Adrenal gland (tissue), 12 donors: ENCODE results near the gene MAP3K20. TPM values are rescaled to one million over a fixed set of nuclear protein-coding genes. Genes with fewer than 3 reads are reported as not detected.

Experiments used
- DNase-seq, 7 donors: peaks; one replicate each; pipeline ENCODE4 v3.0.0-alpha.2; 2019 to 2020
- H3K27ac ChIP-seq, 5 donors: fragments of 200-600 bp; sonication (generic) in 4 of 5; 1 replicate in 3 of 5; 2 replicates in 2 of 5; pipeline versions ENCODE4 v1.5.1 to v1.8.0; 2016 to 2020; ENCODE audit warnings: mild to moderate bottlenecking in 1 of 5
- H3K27me3 ChIP-seq: fragments of 200-600 bp; 2 replicates; pipeline ENCODE4 v1.8.0; 2021
- H3K36me3 ChIP-seq, 2 donors: fragments of 200-600 bp; replicated peaks in 1 of 2; 1 replicate in 1 of 2; 2 replicates in 1 of 2; pipeline versions ENCODE4 v1.5.1 to v1.8.0; 2018 to 2022
- H3K4me1 ChIP-seq, 2 donors: fragments of 200-600 bp; replicated peaks in 1 of 2; 1 replicate in 1 of 2; 2 replicates in 1 of 2; pipeline versions ENCODE4 v1.5.1 to v1.8.0; 2018 to 2021
- H3K4me3 ChIP-seq, 4 donors: fragments of 200-600 bp; sonication (generic) in 3 of 4; one replicate each; pipeline ENCODE4 v1.5.1; 2016 to 2018
- H3K9me3 ChIP-seq, 3 donors: fragments of 200-600 bp; sonication (generic) in 1 of 3; replicated peaks in 1 of 3; 1 replicate in 2 of 3; 2 replicates in 1 of 3; pipeline versions ENCODE4 v1.5.1 to v1.8.0; 2016 to 2021
- POLR2A ChIP-seq, 2 donors: fragments of 450-650 bp; IDR thresholded peaks; one replicate each; pipeline ENCODE4 v1.6.1; 2017; ENCODE audit warnings: antibody characterized with exemption in 2 of 2, mild to moderate bottlenecking in 2 of 2, moderate library complexity in 1 of 2
- WGBS, 4 donors: extraction: QIAGEN DNeasy Blood & Tissue Kit in 2 of 4; methylation state at CpG; one replicate each; pipeline versions ENCODE4 v1.1.5 to v1.1.7; 2013 to 2017; 5-methylcytosine and 5-hydroxymethylcytosine counted together
- intact Hi-C, 2 donors: fragments of 100-400 bp; cut with DNase I; formaldehyde crosslinking; loops; one replicate each; pipeline versions ENCODE4 v1.14.1 to v1.15.0; 2022 to 2023
- polyA plus RNA-seq, 3 donors: library from polyadenylated mRNA; stranded (reverse); fragments of 200-250 nt in 2 of 3; fragments of 350-450 nt in 1 of 3; fragmentation: Illumina TruSeq in 1 of 3; extraction: RNeasy Lipid Tissue Mini Kit (QIAGEN cat#74804) in 1 of 3; gene quantifications; one replicate each; pipeline ENCODE4 v1.2.3, GENCODE V29; 2013 to 2014
- total RNA-seq, 9 donors: library from RNA; depleted of rRNA in 4 of 9; stranded (reverse); fragments of >200 nt in 4 of 9; fragments of 120-200 nt in 1 of 9; fragmentation: NEBNext Ultra II Directional in 1 of 9; extraction: Animal tissue kit (Norgen Biotek cat#: 25700) in 1 of 9; gene quantifications; one replicate each; pipeline versions ENCODE4 v1.1.0 to v1.2.4, GENCODE V29; 2013 to 2023
- TF ChIP-seq, protein P1 (sequence below), 6 experiments: fragments of 450-650 bp in 4 of 6; fragments of 200-600 bp in 2 of 6; sonication (generic) in 1 of 6; IDR thresholded peaks; 1 replicate in 5 of 6; 2 replicates in 1 of 6; pipeline versions ENCODE4 v1.5.1 to v1.8.0; 2016 to 2021; ENCODE audit warnings: antibody characterized with exemption in 6 of 6, mild to moderate bottlenecking in 2 of 6, moderate library complexity in 1 of 6
- donor health status: healthy with polysubstance abuse.
- donor health status: Bipolar disorder and iron deficiency.
- donor health status: DM: yes; HTN: yes; CAD: no.
- donor health status: DM: no; HTN: no; CAD: no.
- donor health status: DM: no; HTN: no; CAD: no.
- donor health status: DM: yes; HTN: yes; CAD: no.

MAP3K20 gene
- total and polyA plus RNA-seq, 12 donors: 8.1 to 54.2 (median 25.4) TPM

DNA sequence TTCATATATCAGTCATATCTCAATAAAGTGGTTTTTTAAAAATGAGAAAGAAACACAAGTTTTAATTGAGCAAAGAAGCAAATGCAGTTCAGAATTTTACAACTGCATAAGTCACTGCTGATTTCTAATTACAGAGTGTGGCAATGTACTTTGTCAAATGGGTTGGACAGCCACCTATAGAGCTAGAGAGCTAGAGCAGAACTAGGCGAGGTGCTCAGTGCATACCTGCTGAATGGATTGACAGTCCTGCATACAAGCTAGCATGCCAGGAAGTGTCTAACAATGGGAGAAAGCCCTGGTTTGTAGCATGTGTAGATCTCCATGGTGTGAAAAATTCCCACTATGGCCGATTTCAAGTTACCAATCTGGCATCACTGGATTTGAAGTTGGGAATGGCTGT, 172.7 kb downstream of the MAP3K20 start:
- intact Hi-C loops: no loop called here
- WGBS, 4 donors: 83 to 95% (median 92%) methylated on average over 2 of the region's 2 CpGs
- H3K4me1 ChIP-seq: peaks cover 0 to 7% of the 10 kb centered on the region in 2 donors
- no peak overlapping the region for H3K4me3 ChIP-seq
- DNase-seq: no peak
- TF ChIP-seq, protein P1, sequence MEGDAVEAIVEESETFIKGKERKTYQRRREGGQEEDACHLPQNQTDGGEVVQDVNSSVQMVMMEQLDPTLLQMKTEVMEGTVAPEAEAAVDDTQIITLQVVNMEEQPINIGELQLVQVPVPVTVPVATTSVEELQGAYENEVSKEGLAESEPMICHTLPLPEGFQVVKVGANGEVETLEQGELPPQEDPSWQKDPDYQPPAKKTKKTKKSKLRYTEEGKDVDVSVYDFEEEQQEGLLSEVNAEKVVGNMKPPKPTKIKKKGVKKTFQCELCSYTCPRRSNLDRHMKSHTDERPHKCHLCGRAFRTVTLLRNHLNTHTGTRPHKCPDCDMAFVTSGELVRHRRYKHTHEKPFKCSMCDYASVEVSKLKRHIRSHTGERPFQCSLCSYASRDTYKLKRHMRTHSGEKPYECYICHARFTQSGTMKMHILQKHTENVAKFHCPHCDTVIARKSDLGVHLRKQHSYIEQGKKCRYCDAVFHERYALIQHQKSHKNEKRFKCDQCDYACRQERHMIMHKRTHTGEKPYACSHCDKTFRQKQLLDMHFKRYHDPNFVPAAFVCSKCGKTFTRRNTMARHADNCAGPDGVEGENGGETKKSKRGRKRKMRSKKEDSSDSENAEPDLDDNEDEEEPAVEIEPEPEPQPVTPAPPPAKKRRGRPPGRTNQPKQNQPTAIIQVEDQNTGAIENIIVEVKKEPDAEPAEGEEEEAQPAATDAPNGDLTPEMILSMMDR (IDR thresholded peaks at IDR 0.05): no peak
- TF ChIP-seq POLR2A (IDR thresholded peaks at IDR 0.05): no peak
- no peaks in the 10 kb centered on the region for H3K36me3 ChIP-seq
- no peak overlapping the region for H3K27ac ChIP-seq
- H3K27me3 ChIP-seq: no peaks in the 10 kb centered on the region
- no peaks in the 10 kb centered on the region for H3K9me3 ChIP-seq

DNA sequence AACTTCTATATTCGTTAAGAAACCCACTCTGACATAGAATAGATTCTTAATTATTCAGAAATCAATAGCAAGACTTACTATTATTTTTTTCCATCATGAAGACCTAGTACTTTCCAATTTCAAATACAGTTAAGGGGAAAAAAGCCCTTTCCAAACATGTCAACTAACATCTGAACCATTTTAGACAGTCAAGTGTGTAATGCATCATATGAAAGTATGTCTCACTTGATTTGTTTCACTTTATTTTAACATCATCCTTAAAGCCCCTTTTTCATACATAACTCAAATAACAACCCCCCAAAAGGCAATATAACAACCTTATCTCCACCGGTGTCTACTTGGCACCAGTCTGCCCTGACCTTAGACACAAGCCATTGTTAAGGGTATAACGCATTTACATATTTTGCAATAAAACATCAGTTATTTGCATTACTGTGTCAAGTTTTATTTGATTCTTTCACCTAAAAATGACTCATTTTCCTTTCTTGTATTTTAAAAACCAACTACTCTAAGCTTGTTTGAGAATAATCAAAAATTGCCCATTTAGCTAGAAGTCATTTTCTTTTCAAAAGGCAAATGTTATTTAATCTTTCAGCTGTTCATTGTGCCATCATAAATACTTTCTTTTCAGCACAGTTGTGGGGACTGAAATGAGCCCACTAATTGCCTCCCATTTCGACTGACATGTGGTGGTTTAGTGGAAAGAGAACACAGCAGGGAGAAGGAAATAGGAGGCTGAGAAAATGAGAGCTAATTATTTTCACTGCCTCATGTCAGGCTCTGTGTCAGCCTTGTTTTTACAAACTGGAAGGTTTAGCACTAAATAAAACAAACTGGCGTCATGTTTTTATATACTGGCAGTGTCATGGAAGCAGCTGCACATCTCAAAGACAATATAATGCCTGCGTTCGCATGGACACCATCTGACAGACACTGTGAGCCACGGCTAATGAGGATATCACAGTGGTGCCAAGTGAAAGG, 174.3 kb downstream of the MAP3K20 start:
- TF ChIP-seq, protein P1 (IDR thresholded peaks at IDR 0.05): no peak
- TF ChIP-seq POLR2A (IDR thresholded peaks at IDR 0.05): no peak
- H3K36me3 ChIP-seq: no peaks in the 10 kb centered on the region
- WGBS, 4 donors: 86 to 90% (median 88%) methylated on average over 8 of the region's 8 CpGs
- DNase-seq: no peak
- H3K4me3 ChIP-seq: no peak overlapping the region
- H3K27ac ChIP-seq: no peak overlapping the region
- H3K4me1 ChIP-seq: peaks cover 0 to 7% of the 10 kb centered on the region in 2 donors
- H3K9me3 ChIP-seq: no peaks in the 10 kb centered on the region
- intact Hi-C loops: no loop called here
- no peaks in the 10 kb centered on the region for H3K27me3 ChIP-seq

DNA sequence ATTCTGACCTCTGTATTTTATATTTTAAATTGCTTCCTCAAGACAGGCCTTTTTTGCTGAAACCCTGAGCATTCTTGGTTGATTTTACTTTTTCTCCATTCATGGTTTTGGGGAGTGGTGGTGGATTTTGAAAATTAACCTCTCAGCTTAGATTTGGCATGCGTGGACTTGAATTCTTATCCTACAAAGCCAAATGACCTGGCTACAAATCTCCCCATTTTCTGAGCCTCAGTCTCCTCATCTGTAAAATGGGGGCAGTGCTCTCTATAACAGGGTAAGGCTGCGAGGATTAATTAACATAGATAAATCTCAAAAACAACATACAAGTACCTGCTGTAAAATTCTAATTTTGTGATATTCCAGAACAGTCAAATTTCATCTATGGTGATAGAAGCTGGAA, 175.6 kb downstream of the MAP3K20 start:
- no peaks in the 10 kb centered on the region for H3K36me3 ChIP-seq
- TF ChIP-seq, protein P1 (IDR thresholded peaks at IDR 0.05): no peak
- no peak for TF ChIP-seq POLR2A (IDR thresholded peaks at IDR 0.05)
- no peaks in the 10 kb centered on the region for H3K27me3 ChIP-seq
- intact Hi-C loops: no loop called here
- DNase-seq: no peak
- no peak overlapping the region for H3K4me3 ChIP-seq
- peaks cover 0 to 7% of the 10 kb centered on the region in 2 donors for H3K4me1 ChIP-seq
- 97 to 100% (median 97%) methylated on average over 2 of the region's 2 CpGs for WGBS, 4 donors
- no peaks in the 10 kb centered on the region for H3K9me3 ChIP-seq
- no peak overlapping the region for H3K27ac ChIP-seq

DNA sequence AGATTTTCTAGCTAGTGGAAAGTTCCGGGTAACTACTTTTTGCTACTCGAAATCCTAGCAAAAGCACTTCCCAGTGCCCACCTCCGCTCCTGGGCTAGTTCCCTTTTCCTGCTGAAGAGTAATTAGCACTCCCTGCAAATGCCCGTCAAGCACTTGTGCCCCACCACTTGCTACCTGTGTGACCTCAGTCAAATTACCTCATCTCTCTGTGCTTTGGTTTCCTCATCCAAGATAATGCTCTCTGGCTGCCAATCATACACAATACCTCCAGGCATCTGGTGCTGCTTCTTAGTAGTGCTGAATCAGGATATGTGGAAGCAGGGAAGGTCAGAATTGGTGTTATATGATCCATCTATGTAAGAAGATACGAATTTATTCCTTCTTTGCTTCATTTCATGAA, 176.9 kb downstream of the MAP3K20 start:
- WGBS, 4 donors: 86 to 90% (median 88%) methylated on average over 5 of the region's 5 CpGs
- no peaks in the 10 kb centered on the region for H3K4me1 ChIP-seq
- DNase-seq: no peak
- no peak overlapping the region for H3K27ac ChIP-seq
- H3K9me3 ChIP-seq: no peaks in the 10 kb centered on the region
- H3K4me3 ChIP-seq: no peak overlapping the region
- H3K27me3 ChIP-seq: no peaks in the 10 kb centered on the region
- H3K36me3 ChIP-seq: no peaks in the 10 kb centered on the region
- TF ChIP-seq, protein P1 (IDR thresholded peaks at IDR 0.05): no peak
- no peak for TF ChIP-seq POLR2A (IDR thresholded peaks at IDR 0.05)
- intact Hi-C loops: no loop called here
